OCI-LY1 (cell line): ENCODE data around the gene ATF7IP2.

Experiments used
- CTCF ChIP-seq: fragments of 200-600 bp; sonication (generic), shearing (Covaris generic); IDR thresholded peaks from 2 replicates; pipeline ENCODE4 v1.5.1; 2017; ENCODE audit warnings: mild to moderate bottlenecking, antibody characterized with exemption, low read length, moderate library complexity, mixed read lengths
- EZH2 ChIP-seq: fragments of 200-600 bp; sonication (generic), shearing (Covaris generic); IDR thresholded peaks from 2 replicates; pipeline ENCODE4 v1.8.0; 2017; ENCODE audit warnings: borderline replicate concordance, mixed run types, mild to moderate bottlenecking, antibody characterized with exemption, low read length, moderate library complexity, mixed read lengths

GRCh38 chr16:10531582-10531981 lies 145.7 kb downstream of the ATF7IP2 start:
- TF ChIP-seq CTCF (no peak), EZH2 (no peak)
